ENCODE results near the gene HIGD2A. TPM values are rescaled to one million over a fixed set of nuclear protein-coding genes. Genes with fewer than 3 reads are reported as not detected.

HIGD2A gene
- total RNA-seq, 4 donors from 2014 or later = 4.6 to 74.5 (median 26.7) TPM

DNA sequence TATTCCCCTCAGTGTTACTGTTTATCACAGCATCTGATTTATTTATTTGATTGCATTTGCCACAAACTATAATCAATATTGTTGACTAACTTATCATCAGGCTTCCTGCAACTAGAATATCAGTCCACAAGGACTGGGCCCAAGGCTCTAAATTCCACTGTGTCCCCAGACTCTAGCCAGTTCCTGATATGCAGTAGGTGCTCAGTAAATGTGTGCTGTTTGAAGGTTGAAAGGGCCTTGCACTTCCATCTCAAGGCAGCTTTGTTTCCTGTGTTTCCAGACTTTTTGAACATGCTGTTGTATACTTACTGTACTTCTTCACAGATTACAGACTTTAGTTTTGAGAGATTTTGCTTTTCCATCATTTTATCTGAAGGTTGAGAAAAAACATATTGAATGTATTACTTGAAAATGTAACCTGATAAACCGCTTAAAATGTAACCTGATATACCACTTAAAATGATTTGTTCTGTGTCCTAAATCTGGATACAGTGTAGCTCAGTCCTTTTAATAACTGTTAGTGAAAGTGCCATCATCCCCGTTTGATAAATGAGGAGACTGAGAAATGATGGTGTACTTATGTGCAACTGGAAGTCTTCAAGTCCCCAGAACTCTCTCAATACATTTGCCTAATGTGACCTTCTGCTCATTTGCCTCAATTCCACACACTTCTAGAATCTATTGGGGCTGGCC lies 45.6 kb upstream of the HIGD2A start:
- H3K27ac ChIP-seq = no peak overlapping the region
- H3K4me1 ChIP-seq = no peaks in the 10 kb centered on the region
- no peaks in the 10 kb centered on the region for H3K36me3 ChIP-seq
- no peak for TF ChIP-seq POLR2A (IDR thresholded peaks at IDR 0.05)
- TF ChIP-seq, protein P1, sequence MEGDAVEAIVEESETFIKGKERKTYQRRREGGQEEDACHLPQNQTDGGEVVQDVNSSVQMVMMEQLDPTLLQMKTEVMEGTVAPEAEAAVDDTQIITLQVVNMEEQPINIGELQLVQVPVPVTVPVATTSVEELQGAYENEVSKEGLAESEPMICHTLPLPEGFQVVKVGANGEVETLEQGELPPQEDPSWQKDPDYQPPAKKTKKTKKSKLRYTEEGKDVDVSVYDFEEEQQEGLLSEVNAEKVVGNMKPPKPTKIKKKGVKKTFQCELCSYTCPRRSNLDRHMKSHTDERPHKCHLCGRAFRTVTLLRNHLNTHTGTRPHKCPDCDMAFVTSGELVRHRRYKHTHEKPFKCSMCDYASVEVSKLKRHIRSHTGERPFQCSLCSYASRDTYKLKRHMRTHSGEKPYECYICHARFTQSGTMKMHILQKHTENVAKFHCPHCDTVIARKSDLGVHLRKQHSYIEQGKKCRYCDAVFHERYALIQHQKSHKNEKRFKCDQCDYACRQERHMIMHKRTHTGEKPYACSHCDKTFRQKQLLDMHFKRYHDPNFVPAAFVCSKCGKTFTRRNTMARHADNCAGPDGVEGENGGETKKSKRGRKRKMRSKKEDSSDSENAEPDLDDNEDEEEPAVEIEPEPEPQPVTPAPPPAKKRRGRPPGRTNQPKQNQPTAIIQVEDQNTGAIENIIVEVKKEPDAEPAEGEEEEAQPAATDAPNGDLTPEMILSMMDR (IDR thresholded peaks at IDR 0.05) = no peak
- H3K4me3 ChIP-seq = no peak overlapping the region
- H3K27me3 ChIP-seq = no peaks in the 10 kb centered on the region
- H3K9me3 ChIP-seq = no peaks in the 10 kb centered on the region
- no peak for DNase-seq
- intact Hi-C loops (cut with DNase I; ENCODE audit: low total_unique reads) = no loop called here

- Histone ChIP-seq H3K4me3 (no peak overlapping the region), H3K27me3 (no peaks in the 10 kb centered on the region), H3K9me3 (no peaks in the 10 kb centered on the region), H3K36me3 (no peaks in the 10 kb centered on the region), H3K27ac (no peak overlapping the region), H3K4me1 (no peaks in the 10 kb centered on the region)
- intact Hi-C loops (cut with DNase I; ENCODE audit: low total_unique reads) = no loop called here
- no peak for DNase-seq
- no peak for TF ChIP-seq POLR2A (IDR thresholded peaks at IDR 0.05)
- TF ChIP-seq, protein P1 (IDR thresholded peaks at IDR 0.05) = no peak
These were observed 38.1 kb upstream of the HIGD2A start for GRCh38 chr5:176350416-176350815.

- no peaks in the 10 kb centered on the region for H3K36me3 ChIP-seq
These were observed 36.3 kb upstream of the HIGD2A start for GRCh38 chr5:176352116-176352878.

DNA sequence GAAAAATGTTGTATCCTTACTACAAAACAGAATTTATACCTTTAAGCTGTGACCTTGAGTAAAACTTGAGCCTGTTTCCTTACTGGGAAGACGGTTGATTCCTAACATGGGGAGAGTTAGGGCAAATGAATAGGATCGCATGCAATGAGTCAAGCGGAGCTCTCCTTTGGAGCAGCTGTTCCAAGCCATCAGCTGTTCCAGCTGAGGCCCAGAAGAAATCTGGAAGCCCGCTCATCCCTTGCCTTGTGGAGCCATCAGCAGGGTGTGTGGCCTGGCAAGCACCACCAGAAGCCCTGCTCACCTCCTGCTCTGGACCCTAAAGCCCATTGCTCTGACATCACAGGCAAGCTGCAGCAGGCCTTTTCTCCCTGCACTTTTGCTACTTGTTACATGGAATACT lies 35.0 kb upstream of the HIGD2A start:
- Histone ChIP-seq H3K27me3 (no peaks in the 10 kb centered on the region), H3K9me3 (no peaks in the 10 kb centered on the region), H3K4me3 (no peak overlapping the region), H3K36me3 (no peaks in the 10 kb centered on the region), H3K4me1 (no peaks in the 10 kb centered on the region), H3K27ac (no peak overlapping the region)
- intact Hi-C loops (cut with DNase I; ENCODE audit: low total_unique reads) = no loop called here
- no peak for TF ChIP-seq POLR2A (IDR thresholded peaks at IDR 0.05)
- TF ChIP-seq, protein P1 (IDR thresholded peaks at IDR 0.05) = no peak
- no peak for DNase-seq

More at GRCh38 chr5:176352116-176352878, 36.3 kb upstream of the HIGD2A start:
- no peaks in the 10 kb centered on the region for H3K9me3 ChIP-seq
- no peaks in the 10 kb centered on the region for H3K4me1 ChIP-seq
- H3K27me3 ChIP-seq = no peaks in the 10 kb centered on the region
- no peak for DNase-seq
- H3K4me3 ChIP-seq = no peak overlapping the region
- TF ChIP-seq POLR2A (IDR thresholded peaks at IDR 0.05) = no peak
- TF ChIP-seq, protein P1 (IDR thresholded peaks at IDR 0.05) = no peak
- intact Hi-C loops (cut with DNase I; ENCODE audit: low total_unique reads) = no loop called here
- H3K27ac ChIP-seq = no peak overlapping the region
